ENCODE data around the gene SORL1.

- TF ChIP-seq EZH2 (IDR thresholded peaks at IDR 0.05; ENCODE audit: insufficient read depth, poor library complexity, severe bottlenecking) (no peak), EZH2phosphoT487 (IDR thresholded peaks at IDR 0.05; ENCODE audit: insufficient read depth, low read depth) (no peak)
Measured at GRCh38 chr11:121553806-121554205, 101.7 kb downstream of the SORL1 start.

Data from GM23248 (cell line).